ENCODE results near the gene EEF2K.

DNA sequence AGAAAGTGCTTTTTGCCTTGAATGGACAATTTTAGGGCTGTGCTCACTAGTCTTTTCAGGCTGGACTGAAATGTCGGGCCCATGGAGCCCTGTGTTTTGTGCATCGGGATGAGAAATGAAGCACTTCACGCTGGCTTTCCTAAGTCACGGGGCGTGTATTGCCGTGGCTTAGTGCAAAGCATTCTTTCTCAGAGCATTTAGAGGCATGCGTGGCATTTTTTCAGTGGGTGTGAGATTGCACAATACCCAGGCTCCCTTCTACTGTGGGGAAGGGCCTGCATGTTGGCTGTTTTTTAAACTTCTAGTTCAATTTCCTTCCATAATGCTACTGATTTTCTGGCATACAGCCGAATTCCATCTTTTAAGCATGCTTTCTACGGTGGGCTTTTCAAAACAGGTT, 78.6 kb downstream of the EEF2K start:
- TF ChIP-seq POLR2AphosphoS5 (IDR thresholded peaks at IDR 0.05; ENCODE audit: low read depth, low read length) (no peak), POLR2A (IDR thresholded peaks at IDR 0.05; ENCODE audit: borderline replicate concordance, extremely low read depth, insufficient read depth, insufficient read length) (no peak), RAD21 (IDR thresholded peaks at IDR 0.05; ENCODE audit: low read depth) (no peak), EZH2 (IDR thresholded peaks at IDR 0.05) (no peak), EZH2phosphoT487 (IDR thresholded peaks at IDR 0.05; ENCODE audit: borderline replicate concordance) (no peak), YY1 (IDR thresholded peaks at IDR 0.05; ENCODE audit: extremely low read depth, insufficient replicate concordance, low read depth, low read length) (no peak), ZFX (IDR thresholded peaks at IDR 0.05) (no peak), TCF7L2 (IDR thresholded peaks at IDR 0.05; ENCODE audit: borderline replicate concordance, extremely low read depth, insufficient read depth, insufficient read length) (no peak), EGR1 (IDR thresholded peaks at IDR 0.05; ENCODE audit: low read depth) (no peak), CEBPB (IDR thresholded peaks at IDR 0.05; ENCODE audit: low read depth) (no peak), FOSL1 (IDR thresholded peaks at IDR 0.05; ENCODE audit: low read depth) (no peak)
- TF ChIP-seq, protein P1, sequence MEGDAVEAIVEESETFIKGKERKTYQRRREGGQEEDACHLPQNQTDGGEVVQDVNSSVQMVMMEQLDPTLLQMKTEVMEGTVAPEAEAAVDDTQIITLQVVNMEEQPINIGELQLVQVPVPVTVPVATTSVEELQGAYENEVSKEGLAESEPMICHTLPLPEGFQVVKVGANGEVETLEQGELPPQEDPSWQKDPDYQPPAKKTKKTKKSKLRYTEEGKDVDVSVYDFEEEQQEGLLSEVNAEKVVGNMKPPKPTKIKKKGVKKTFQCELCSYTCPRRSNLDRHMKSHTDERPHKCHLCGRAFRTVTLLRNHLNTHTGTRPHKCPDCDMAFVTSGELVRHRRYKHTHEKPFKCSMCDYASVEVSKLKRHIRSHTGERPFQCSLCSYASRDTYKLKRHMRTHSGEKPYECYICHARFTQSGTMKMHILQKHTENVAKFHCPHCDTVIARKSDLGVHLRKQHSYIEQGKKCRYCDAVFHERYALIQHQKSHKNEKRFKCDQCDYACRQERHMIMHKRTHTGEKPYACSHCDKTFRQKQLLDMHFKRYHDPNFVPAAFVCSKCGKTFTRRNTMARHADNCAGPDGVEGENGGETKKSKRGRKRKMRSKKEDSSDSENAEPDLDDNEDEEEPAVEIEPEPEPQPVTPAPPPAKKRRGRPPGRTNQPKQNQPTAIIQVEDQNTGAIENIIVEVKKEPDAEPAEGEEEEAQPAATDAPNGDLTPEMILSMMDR (IDR thresholded peaks at IDR 0.05 in 2 of 3, conservative IDR thresholded peaks at IDR 0.05 in 1 of 3; ENCODE audit: borderline replicate concordance in 1 of 3, insufficient read depth in 1 of 3, low read depth in 2 of 3, low read length in 2 of 3): no peak
